ENCODE data around the gene NBEA.
A peak's percentile ranks its signal among the peaks of the same experiment; 100 is the strongest.

NBEA gene

GRCh38 chr13:35473206-35473775 lies 531.2 kb downstream of the NBEA start:
- H3K27me3 Mint-ChIP-seq, result peaks cover 59 to 71% of the 10 kb centered on the region in 2 donors
- ATAC-seq (replicated peaks), result no peak
- H3K27ac Mint-ChIP-seq, result no peak overlapping the region
- H3K4me1 Mint-ChIP-seq, result peaks cover 21 to 51% of the 10 kb centered on the region in 2 donors
- no peak overlapping the region for H3K4me3 Mint-ChIP-seq
- peaks cover 0 to 2% of the 10 kb centered on the region in 2 donors for H3K9me3 Mint-ChIP-seq
- DNase-seq, result no peak
- H3K36me3 Mint-ChIP-seq, result peaks cover 5 to 14% of the 10 kb centered on the region in 2 donors

GRCh38 chr13:35473802-35474201 lies 531.7 kb downstream of the NBEA start:
- ATAC-seq (replicated peaks), result no peak
- H3K36me3 Mint-ChIP-seq, result peaks cover 5 to 19% of the 10 kb centered on the region in 2 donors
- no peak for DNase-seq
- no peak overlapping the region for H3K4me3 Mint-ChIP-seq
- H3K9me3 Mint-ChIP-seq, result peaks cover 0 to 2% of the 10 kb centered on the region in 2 donors
- peaks cover 26 to 56% of the 10 kb centered on the region in 2 donors for H3K4me1 Mint-ChIP-seq
- peaks cover 61 to 72% of the 10 kb centered on the region in 2 donors for H3K27me3 Mint-ChIP-seq
- no peak overlapping the region for H3K27ac Mint-ChIP-seq

- Mint-ChIP-seq H3K27ac (no peak overlapping the region), H3K4me3 (peak overlapping the region; percentile 82 to 91)
- no peak for DNase-seq
Observed at GRCh38 chr13:35474496-35475211, 532.6 kb downstream of the NBEA start.

GRCh38 chr13:35475212-35475959 lies 533.3 kb downstream of the NBEA start:
- peaks cover 5 to 20% of the 10 kb centered on the region in 2 donors for H3K36me3 Mint-ChIP-seq
- peak; percentile 44 to 47 for ATAC-seq (replicated peaks)
- DNase-seq, result no peak
- peak overlapping the region; percentile 83 for H3K27ac Mint-ChIP-seq
- H3K9me3 Mint-ChIP-seq, result no peaks in the 10 kb centered on the region
- H3K27me3 Mint-ChIP-seq, result peaks cover 58 to 73% of the 10 kb centered on the region in 2 donors
- H3K4me1 Mint-ChIP-seq, result peaks cover 26 to 53% of the 10 kb centered on the region in 2 donors
- peak overlapping the region; percentile 82 to 91 for H3K4me3 Mint-ChIP-seq

More at GRCh38 chr13:35474496-35475211, 532.6 kb downstream of the NBEA start:
- peaks cover 65 to 78% of the 10 kb centered on the region in 2 donors for H3K27me3 Mint-ChIP-seq
- H3K9me3 Mint-ChIP-seq, result peaks cover 0 to 2% of the 10 kb centered on the region in 2 donors
- ATAC-seq (replicated peaks), result no peak
- peaks cover 5 to 20% of the 10 kb centered on the region in 2 donors for H3K36me3 Mint-ChIP-seq
- peaks cover 27 to 58% of the 10 kb centered on the region in 2 donors for H3K4me1 Mint-ChIP-seq

GRCh38 chr13:35475960-35476943 lies 534.2 kb downstream of the NBEA start, which contains the start of gene MAB21L1:
TSS of gene MAB21L1 (minus strand) at chr13:35476689. CDS start at chr13:35476138, 551 bp downstream.
- H3K4me1 Mint-ChIP-seq, result peaks cover 23 to 44% of the 10 kb centered on the region in 2 donors
- peak within 1 kb of the TSS; percentile 82 to 91 for H3K4me3 Mint-ChIP-seq
- H3K27me3 Mint-ChIP-seq, result peaks cover 49 to 64% of the 10 kb centered on the region in 2 donors
- H3K36me3 Mint-ChIP-seq, result peaks cover 5 to 20% of the 10 kb centered on the region in 2 donors
- ATAC-seq (replicated peaks), result peak; percentile 68 to 77
- DNase-seq, result no peak
- H3K9me3 Mint-ChIP-seq, result no peaks in the 10 kb centered on the region
- peak within 1 kb of the TSS; percentile 83 for H3K27ac Mint-ChIP-seq

- no peaks in the 10 kb centered on the region for H3K9me3 Mint-ChIP-seq
- peaks cover 47 to 54% of the 10 kb centered on the region in 2 donors for H3K27me3 Mint-ChIP-seq
- no peak overlapping the region for H3K27ac Mint-ChIP-seq
- H3K4me3 Mint-ChIP-seq, result no peak overlapping the region
- H3K4me1 Mint-ChIP-seq, result peaks cover 22 to 41% of the 10 kb centered on the region in 2 donors
- peaks cover 5 to 20% of the 10 kb centered on the region in 2 donors for H3K36me3 Mint-ChIP-seq
- ATAC-seq (replicated peaks) (no peak), DNase-seq (no peak)
Observed at GRCh38 chr13:35477386-35477946, 535.4 kb downstream of the NBEA start.

- DNase-seq (no peak), ATAC-seq (replicated peaks) (peak in 1 of 2 donors; percentile 40)
- Mint-ChIP-seq H3K9me3 (no peaks in the 10 kb centered on the region), H3K4me3 (peak overlapping the region; percentile 69 to 71), H3K36me3 (peaks cover 5 to 20% of the 10 kb centered on the region in 2 donors), H3K4me1 (peaks cover 22 to 41% of the 10 kb centered on the region in 2 donors), H3K27me3 (peaks cover 47 to 54% of the 10 kb centered on the region in 2 donors), H3K27ac (peak overlapping the region; percentile 75)
Observed at GRCh38 chr13:35478271-35479037, 536.4 kb downstream of the NBEA start.

- Mint-ChIP-seq H3K4me3 (peak overlapping the region in 1 of 2 donors; percentile 69), H3K36me3 (peaks cover 5 to 20% of the 10 kb centered on the region in 2 donors)
Observed at GRCh38 chr13:35479038-35479492, 537.0 kb downstream of the NBEA start.

GRCh38 chr13:35479706-35480105 lies 537.6 kb downstream of the NBEA start:
- Mint-ChIP-seq H3K9me3 (no peaks in the 10 kb centered on the region), H3K36me3 (peaks cover 5 to 20% of the 10 kb centered on the region in 2 donors), H3K4me3 (no peak overlapping the region), H3K27ac (no peak overlapping the region), H3K4me1 (peaks cover 22 to 37% of the 10 kb centered on the region in 2 donors), H3K27me3 (peaks cover 43 to 50% of the 10 kb centered on the region in 2 donors)
- no peak for ATAC-seq (replicated peaks)
- no peak for DNase-seq

More at GRCh38 chr13:35479038-35479492, 537.0 kb downstream of the NBEA start:
- no peak for ATAC-seq (replicated peaks)
- peaks cover 47 to 54% of the 10 kb centered on the region in 2 donors for H3K27me3 Mint-ChIP-seq
- no peaks in the 10 kb centered on the region for H3K9me3 Mint-ChIP-seq
- H3K4me1 Mint-ChIP-seq, result peaks cover 22 to 41% of the 10 kb centered on the region in 2 donors
- H3K27ac Mint-ChIP-seq, result peak overlapping the region; percentile 51
- DNase-seq, result no peak

GRCh38 chr13:35480346-35480745 lies 538.3 kb downstream of the NBEA start:
- no peak overlapping the region for H3K4me3 Mint-ChIP-seq
- H3K9me3 Mint-ChIP-seq, result no peaks in the 10 kb centered on the region
- peaks cover 37 to 43% of the 10 kb centered on the region in 2 donors for H3K27me3 Mint-ChIP-seq
- H3K27ac Mint-ChIP-seq, result no peak overlapping the region
- H3K36me3 Mint-ChIP-seq, result peaks cover 5 to 20% of the 10 kb centered on the region in 2 donors
- DNase-seq (no peak), ATAC-seq (replicated peaks) (no peak)
- peaks cover 21 to 31% of the 10 kb centered on the region in 2 donors for H3K4me1 Mint-ChIP-seq

- peaks cover 8 to 16% of the 10 kb centered on the region in 2 donors for H3K4me1 Mint-ChIP-seq
- ATAC-seq (replicated peaks) (no peak), DNase-seq (no peak)
- H3K9me3 Mint-ChIP-seq, result no peaks in the 10 kb centered on the region
- H3K27ac Mint-ChIP-seq, result no peak overlapping the region
- peaks cover 23 to 29% of the 10 kb centered on the region in 2 donors for H3K27me3 Mint-ChIP-seq
- no peak overlapping the region for H3K4me3 Mint-ChIP-seq
- H3K36me3 Mint-ChIP-seq, result peaks cover 0 to 8% of the 10 kb centered on the region in 2 donors
Observed at GRCh38 chr13:35481777-35482176, 539.7 kb downstream of the NBEA start.

- Mint-ChIP-seq H3K4me3 (no peak overlapping the region), H3K36me3 (peaks cover 0 to 8% of the 10 kb centered on the region in 2 donors), H3K27ac (no peak overlapping the region), H3K27me3 (peaks cover 15 to 21% of the 10 kb centered on the region in 2 donors), H3K4me1 (peaks cover 8 to 11% of the 10 kb centered on the region in 2 donors), H3K9me3 (no peaks in the 10 kb centered on the region)
- no peak for DNase-seq
- ATAC-seq (replicated peaks), result no peak
Observed at GRCh38 chr13:35482527-35482926, 540.5 kb downstream of the NBEA start.
